Endothelial cell of umbilical vein (primary cell): ENCODE data around the gene ADAP1. TPM values are rescaled to one million over a fixed set of nuclear protein-coding genes. Genes with fewer than 3 reads are reported as not detected.

ENCODE experiments used
- BruUV-seq: library from RNA; stranded (reverse); fragments of 400-500 nt; replicated peaks from 2 replicates; lab custom pipeline; 2021; lab: Mats Ljungman, UMichigan
- CTCF ChIA-PET: fragments of 300-600, 350-600 bp; sonication (Branson Sonifier 250); formaldehyde crosslinking; loops from one replicate; lab custom pipeline; 2021; ENCODE audit warnings: antibody characterized with exemption, inconsistent platforms; lab: Charles Lee
- POLR2A ChIA-PET: fragments of 300-600, 350-600 bp; sonication (Branson Sonifier 250); formaldehyde crosslinking; loops from one replicate; lab custom pipeline; 2021; ENCODE audit warnings: antibody characterized with exemption, inconsistent platforms; lab: Charles Lee
- DNase-seq: peaks from one replicate; pipeline ENCODE4 v3.0.0-alpha.2; 2011; ENCODE audit warnings: low read depth, low spot score
- FAIRE-seq: peaks from 2 replicates; lab custom pipeline; 2011; peaks lifted over from hg19 to GRCh38; lab: Jason Lieb, UNC
- H2AFZ ChIP-seq: 2 replicates; pipeline ENCODE4 v1.6.0; 2012; ENCODE audit warnings: low read depth, low read length, control low read depth, inconsistent platforms
- H3K27ac ChIP-seq: 2 replicates; pipeline ENCODE4 v1.5.1; 2011; ENCODE audit warnings: low read depth, mild to moderate bottlenecking, control low read depth, low read length, moderate library complexity; ENCODE audit not compliant: insufficient read depth
- H3K27me3 ChIP-seq, 2 experiments: 2 replicates each; pipeline versions ENCODE4 v1.6.0 to v1.6.1; 2011; ENCODE audit warnings: low read length in 2 of 2, mixed read lengths in 1 of 2; ENCODE audit not compliant: control insufficient read depth in 2 of 2, insufficient read depth in 2 of 2
- H3K36me3 ChIP-seq, 2 experiments: 2 replicates in 1 of 2; 3 replicates in 1 of 2; pipeline ENCODE4 v1.5.1; 2011; ENCODE audit warnings: low read length in 2 of 2, mild to moderate bottlenecking in 1 of 2, moderate library complexity in 1 of 2; ENCODE audit not compliant: control insufficient read depth in 2 of 2, insufficient read depth in 2 of 2; ENCODE audit errors: extremely low read depth in 1 of 2
- H3K4me1 ChIP-seq: 3 replicates; pipeline ENCODE4 v1.5.1; 2011; ENCODE audit warnings: mild to moderate bottlenecking, low read length; ENCODE audit not compliant: control insufficient read depth, insufficient read depth; ENCODE audit errors: extremely low read depth
- H3K4me2 ChIP-seq: 2 replicates; pipeline ENCODE4 v1.6.1; 2011; ENCODE audit warnings: low read length, control low read depth, mixed read lengths; ENCODE audit not compliant: insufficient read depth
- H3K4me3 ChIP-seq, 3 experiments: fragments of 200-600 bp in 1 of 3; sonication (generic), shearing (Covaris generic) in 1 of 3; replicated peaks in 1 of 3; 2 replicates each; pipeline ENCODE4 v1.5.1; 2011 to 2016; ENCODE audit warnings: control low read depth in 3 of 3, low read length in 3 of 3, mild to moderate bottlenecking in 2 of 3, inconsistent platforms in 1 of 3, low read depth in 1 of 3, moderate library complexity in 1 of 3; ENCODE audit not compliant: insufficient read depth in 1 of 3
- H3K79me2 ChIP-seq: 2 replicates; pipeline ENCODE4 v1.6.0; 2012; ENCODE audit warnings: low read length, inconsistent platforms; ENCODE audit not compliant: control insufficient read depth, insufficient read depth
- H3K9ac ChIP-seq: replicated peaks from 2 replicates; pipeline ENCODE3; 2011; ENCODE audit warnings: low read length, control low read depth; ENCODE audit not compliant: insufficient read depth; ENCODE audit errors: extremely low read depth
- H3K9me1 ChIP-seq: replicated peaks from 3 replicates; pipeline ENCODE4 v1.6.0; 2011; ENCODE audit warnings: mild to moderate bottlenecking, low read length; ENCODE audit not compliant: control insufficient read depth, insufficient read depth; ENCODE audit errors: extremely low read depth
- H3K9me3 ChIP-seq: replicated peaks from 2 replicates; pipeline ENCODE4 v1.5.1; 2012; ENCODE audit warnings: low read length, inconsistent platforms; ENCODE audit not compliant: control insufficient read depth, insufficient read depth
- H4K20me1 ChIP-seq: replicated peaks from 2 replicates; pipeline ENCODE3; 2011; ENCODE audit warnings: mild to moderate bottlenecking, low read length; ENCODE audit not compliant: control insufficient read depth, insufficient read depth; ENCODE audit errors: extremely low read depth
- CTCF ChIP-seq, 2 donors: IDR thresholded peaks; 1 replicate in 1 of 2; 2 replicates in 1 of 2; pipeline ENCODE4 v1.5.1; 2011; ENCODE audit warnings: low read length in 2 of 2, mild to moderate bottlenecking in 2 of 2, moderate library complexity in 2 of 2, control low read depth in 1 of 2, inconsistent platforms in 1 of 2, low read depth in 1 of 2; ENCODE audit not compliant: insufficient read depth in 1 of 2; ENCODE audit errors: extremely low read depth in 1 of 2
- EZH2 ChIP-seq: IDR thresholded peaks from 2 replicates; pipeline ENCODE4 v1.6.1; 2012; ENCODE audit warnings: borderline replicate concordance, low read depth, mild to moderate bottlenecking, moderate library complexity, low read length, inconsistent platforms; ENCODE audit not compliant: severe bottlenecking
- FOS ChIP-seq: IDR thresholded peaks from 2 replicates; pipeline ENCODE4 v1.6.1; 2011; ENCODE audit warnings: mild to moderate bottlenecking, low read length, moderate library complexity, borderline replicate concordance; ENCODE audit not compliant: insufficient read depth
- GATA2 ChIP-seq: IDR thresholded peaks from 2 replicates; pipeline ENCODE4 v1.7.0; 2011; ENCODE audit warnings: low read depth, mild to moderate bottlenecking, moderate library complexity, mixed read lengths, low read length; ENCODE audit not compliant: insufficient read length, insufficient read depth
- JUN ChIP-seq: IDR thresholded peaks from 2 replicates; pipeline ENCODE4 v1.6.1; 2011; ENCODE audit warnings: borderline replicate concordance, low read depth; ENCODE audit not compliant: insufficient read length, insufficient read depth
- MAX ChIP-seq: IDR thresholded peaks from 2 replicates; pipeline ENCODE4 v1.6.1; 2011; ENCODE audit not compliant: insufficient read depth, insufficient read length
- MYC ChIP-seq: IDR thresholded peaks from one replicate; pipeline ENCODE4 v1.6.1; 2011; ENCODE audit warnings: mild to moderate bottlenecking, low read depth, low read length
- POLR2A ChIP-seq: IDR thresholded peaks from 2 replicates; pipeline ENCODE4 v1.6.1; 2012; ENCODE audit warnings: low read depth, mild to moderate bottlenecking, control low read depth, low read length
- POLR2AphosphoS5 ChIP-seq: IDR thresholded peaks from 2 replicates; pipeline ENCODE4 v1.6.1; 2012; ENCODE audit warnings: low read depth, mild to moderate bottlenecking, control low read depth, low read length, moderate library complexity; ENCODE audit not compliant: insufficient read depth
- dilution Hi-C: fragments of 300-500 bp; cut with MboI; formaldehyde crosslinking; loops from one replicate; pipeline ENCODE4 v1.15.0; 2019; ENCODE audit warnings: low sequenced_read_pairs; ENCODE audit not compliant: extremely low pct_ligation_motif_present
- intact Hi-C: fragments of 100-400 bp; cut with micrococcal nuclease; formaldehyde crosslinking; loops from one replicate; pipeline ENCODE4 v1.10.0; 2022
- polyA plus RNA-seq, 4 experiments: library from polyadenylated mRNA; depleted of rRNA in 3 of 4; stranded (reverse) in 3 of 4; unstranded in 1 of 4; fragments of >200 nt; gene quantifications; 2 replicates each; pipeline versions ENCODE4 v1.2.1 to v1.2.3, GENCODE V29; 2011 to 2012; ENCODE audit warnings: missing spikeins in 1 of 4
- total RNA-seq: library from RNA; stranded (reverse); gene quantifications from 2 replicates; pipeline ENCODE4 v1.2.3, GENCODE V29; 2021

ADAP1 gene
- total and polyA plus RNA-seq, 2 donors (not counting 3 experiments of a cell fraction or from before 2014, with no cell fraction given) = 0.49 to 0.58 TPM

GRCh38 chr7:957418-958220, 3.1 kb upstream of the ADAP1 start:
- H3K4me2 ChIP-seq = no peak overlapping the region
- H3K27ac ChIP-seq = no peak overlapping the region
- H3K79me2 ChIP-seq = no peaks in the 10 kb centered on the region
- H3K36me3 ChIP-seq = no peaks in the 10 kb centered on the region
- POLR2A ChIA-PET = interaction anchor here (1.2 kb wide), 1 partner anchor 9 kb away, joined by 3 read pairs; no protein-coding TSS in a partner anchor
- dilution Hi-C loops (no loop called here), intact Hi-C loops (no loop called here)
- no peaks in the 10 kb centered on the region for H3K9me3 ChIP-seq
- no peaks in the 10 kb centered on the region for H3K4me1 ChIP-seq
- DNase-seq (no peak), FAIRE-seq (no peak)
- no peak overlapping the region for H3K4me3 ChIP-seq
- no peak overlapping the region for H3K9ac ChIP-seq
- H3K9me1 ChIP-seq = no peaks in the 10 kb centered on the region
- H4K20me1 ChIP-seq = no peaks in the 10 kb centered on the region
- BruUV-seq = no TSS peak
- CTCF ChIA-PET = interaction anchor here (1.5 kb wide), 1 partner anchor 15 kb away, joined by 4 read pairs; no protein-coding TSS in a partner anchor
- TF ChIP-seq POLR2AphosphoS5 = no peak
- no peak for TF ChIP-seq POLR2A
- TF ChIP-seq FOS = no peak
- no peak for TF ChIP-seq CTCF (IDR thresholded peaks at IDR 0.05; ENCODE audit: extremely low read depth in 1 of 2, insufficient read depth in 1 of 2, low read depth in 1 of 2, low read length in 2 of 2)
- TF ChIP-seq JUN = no peak
- TF ChIP-seq GATA2 = no peak
- no peak for TF ChIP-seq MAX
- TF ChIP-seq EZH2 = no peak
- TF ChIP-seq MYC = no peak
- peaks cover 2 to 4% of the 10 kb centered on the region in 2 experiments for H3K27me3 ChIP-seq
- no peak overlapping the region for H2AFZ ChIP-seq
